GM21576 (cell line): ENCODE results near the gene RAB6A.
"Not testable (repeated sequence)": the region's sequence is repeated elsewhere in the genome, so short reads cannot be mapped to it uniquely, and the experiment has no call there.

Experiments
- ATAC-seq: cut with Tn5 transposase; IDR thresholded peaks from one replicate; pipeline ENCODE4 v1.9.1; 2021; ENCODE audit warnings: mild to moderate bottlenecking, moderate library complexity; ENCODE audit not compliant: unreplicated experiment

Gene RAB6A

DNA sequence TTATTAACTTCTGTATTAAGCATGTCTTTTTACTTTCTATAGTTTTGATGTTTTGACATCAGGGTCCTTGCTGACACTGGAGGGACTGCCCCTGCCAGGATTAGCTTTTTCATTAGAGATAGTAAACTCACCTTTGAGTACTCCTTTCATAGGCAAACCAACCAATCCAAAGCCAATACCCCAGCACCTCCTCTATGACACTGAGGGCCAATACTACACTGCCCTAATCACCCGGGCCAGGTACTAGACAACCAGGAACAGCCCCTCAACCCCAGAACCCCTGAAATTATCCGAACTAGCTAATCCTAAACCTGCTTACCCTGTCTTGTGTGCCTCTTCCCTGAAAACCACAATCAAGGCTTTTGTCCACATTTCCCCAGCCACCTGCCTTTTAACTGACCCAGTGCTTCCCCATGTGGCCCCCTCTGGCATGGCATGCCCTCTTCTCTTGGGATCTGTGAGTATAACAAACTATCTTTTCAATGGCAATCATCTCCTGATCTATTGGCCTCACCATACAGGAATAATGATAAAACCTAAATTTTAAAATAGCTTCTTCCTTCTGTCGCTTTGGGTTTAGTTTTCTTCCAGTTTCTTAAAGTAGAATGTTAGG lies 31.2 kb downstream of the RAB6A start:
- ATAC-seq = no peak

DNA sequence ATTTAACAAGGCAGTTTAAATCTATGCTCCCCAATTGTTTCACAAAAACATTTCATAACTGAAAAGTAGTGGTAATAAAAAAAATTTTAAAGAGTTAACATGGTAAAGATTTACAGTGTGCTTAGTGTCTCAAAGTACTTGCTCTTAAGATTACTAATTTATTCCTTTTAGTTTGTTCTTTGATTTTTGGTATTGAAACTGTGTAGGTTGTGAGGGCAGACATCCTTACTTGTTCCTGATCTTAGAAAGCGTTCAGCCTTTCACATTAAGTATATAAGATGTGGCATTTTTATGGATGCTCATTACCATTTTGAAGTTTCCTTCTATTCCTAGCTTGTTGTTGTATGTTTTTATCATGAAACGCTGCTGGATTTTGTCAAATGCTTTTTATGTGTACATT lies 32.9 kb downstream of the RAB6A start:
- no peak for ATAC-seq

DNA sequence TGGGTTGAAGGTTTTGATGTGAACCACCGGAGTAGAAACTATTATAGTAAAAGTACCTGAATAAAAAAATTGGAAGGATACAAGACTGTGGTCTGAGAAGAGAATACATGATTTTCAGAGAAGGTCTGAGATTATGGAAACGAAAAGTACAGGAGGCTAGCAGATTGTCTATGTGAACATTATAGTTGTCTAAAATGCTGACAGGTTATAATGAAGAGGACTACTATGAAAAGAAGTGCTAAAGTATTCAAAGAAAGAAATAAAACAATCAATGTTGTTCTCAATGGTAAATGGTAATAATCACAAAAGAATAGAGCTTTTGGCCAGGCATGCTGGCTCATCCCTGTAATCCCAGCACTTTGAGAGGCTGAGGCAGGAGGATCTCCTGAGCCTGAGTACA lies 34.0 kb downstream of the RAB6A start:
- no peak for ATAC-seq

DNA sequence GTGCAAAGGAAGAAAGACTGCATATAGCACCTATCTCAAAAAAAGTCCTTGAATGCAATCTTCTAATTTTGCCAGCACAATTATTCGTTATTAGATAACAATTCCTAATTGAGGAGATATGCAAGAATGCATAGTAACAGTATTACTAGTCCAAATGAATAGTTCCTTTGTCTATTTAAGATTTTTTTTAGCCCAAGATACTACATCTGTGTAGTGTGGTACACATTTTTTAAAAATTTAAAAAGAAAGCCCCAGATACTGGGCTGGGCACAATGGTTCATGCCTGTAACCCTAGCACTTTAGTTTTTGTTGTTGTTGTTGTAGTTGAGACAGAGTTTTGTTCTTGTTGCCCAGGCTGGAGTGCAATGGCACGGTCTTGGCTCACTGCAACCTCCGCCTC lies 43.7 kb downstream of the RAB6A start:
- ATAC-seq = no peak

DNA sequence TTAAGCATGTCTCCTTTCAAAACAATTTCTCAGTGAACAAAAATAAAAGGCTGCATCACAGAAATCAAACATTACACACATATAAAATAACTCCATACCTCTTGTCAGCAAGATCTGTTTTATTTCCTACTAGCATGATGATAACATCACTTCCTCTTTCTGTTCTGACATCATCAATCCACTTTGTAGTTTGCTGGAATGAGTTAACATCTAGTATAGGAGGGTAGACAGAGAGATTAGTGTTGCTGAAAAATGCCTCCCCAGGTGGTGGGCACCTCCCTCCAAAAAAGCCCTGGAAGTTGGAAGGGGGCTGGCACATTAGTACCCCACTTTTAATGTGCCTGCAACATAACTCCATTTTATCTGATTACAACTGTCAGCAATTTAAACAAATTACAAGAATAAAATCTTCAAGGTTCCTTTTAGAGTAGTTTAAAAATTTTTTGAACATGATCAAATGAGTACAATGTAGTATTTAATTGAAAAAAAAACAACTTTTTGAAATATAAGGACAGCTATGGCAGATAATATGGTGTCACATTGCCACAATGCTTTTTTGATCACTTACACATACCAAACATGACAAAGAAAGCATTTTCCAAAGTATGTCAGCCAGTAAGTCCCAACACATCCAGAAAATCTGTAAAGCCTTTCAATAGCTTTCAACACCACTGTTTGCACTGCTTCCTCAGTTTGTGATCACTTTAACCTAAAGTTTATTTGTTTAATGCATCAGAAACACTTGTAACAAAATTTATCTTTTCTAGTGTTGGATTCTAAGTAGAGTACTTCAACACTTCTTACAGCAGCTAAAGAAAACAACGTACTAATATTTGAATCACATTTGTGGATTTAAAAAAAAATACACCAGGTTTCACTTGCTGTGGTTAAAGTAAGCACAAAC lies 44.5 kb downstream of the RAB6A start:
- no peak for ATAC-seq

DNA sequence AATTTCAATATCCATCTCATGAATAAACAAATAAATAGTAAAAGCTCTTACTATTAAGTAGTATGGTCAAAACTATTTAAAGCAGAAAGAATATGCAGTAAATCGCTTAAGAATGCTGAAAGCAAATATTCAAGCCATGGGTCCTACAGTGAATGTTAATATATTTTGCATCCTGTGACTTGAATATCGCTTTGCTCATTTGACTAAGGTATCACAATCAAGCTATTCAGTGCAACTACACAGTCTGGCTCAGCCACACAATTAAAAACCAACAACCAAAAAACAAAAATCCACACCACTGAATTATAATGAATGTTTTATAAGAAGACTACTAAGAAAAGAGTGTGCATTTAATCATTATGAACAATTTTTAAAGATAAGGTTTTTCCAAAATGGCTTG lies 45.3 kb downstream of the RAB6A start:
- ATAC-seq = no peak

DNA sequence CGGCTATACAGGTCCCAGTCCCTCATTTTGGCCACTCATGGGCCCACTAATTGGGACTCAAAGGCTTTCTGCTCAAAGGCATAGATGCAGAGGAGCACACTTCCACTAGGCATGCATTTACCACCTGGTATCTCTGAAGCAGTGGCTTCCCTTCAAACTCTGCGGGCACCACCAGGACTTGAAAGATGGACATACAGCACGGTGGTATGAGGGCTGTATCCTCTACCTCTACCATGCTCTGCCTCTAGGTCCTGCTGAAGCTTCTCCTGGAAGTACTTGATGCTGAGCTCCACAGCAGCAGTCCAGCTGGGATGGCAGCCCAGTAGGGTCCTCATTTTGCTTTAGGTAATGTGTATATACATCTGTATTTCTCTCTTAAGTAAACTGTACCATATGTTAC lies 49.9 kb downstream of the RAB6A start:
- no peak for ATAC-seq

DNA sequence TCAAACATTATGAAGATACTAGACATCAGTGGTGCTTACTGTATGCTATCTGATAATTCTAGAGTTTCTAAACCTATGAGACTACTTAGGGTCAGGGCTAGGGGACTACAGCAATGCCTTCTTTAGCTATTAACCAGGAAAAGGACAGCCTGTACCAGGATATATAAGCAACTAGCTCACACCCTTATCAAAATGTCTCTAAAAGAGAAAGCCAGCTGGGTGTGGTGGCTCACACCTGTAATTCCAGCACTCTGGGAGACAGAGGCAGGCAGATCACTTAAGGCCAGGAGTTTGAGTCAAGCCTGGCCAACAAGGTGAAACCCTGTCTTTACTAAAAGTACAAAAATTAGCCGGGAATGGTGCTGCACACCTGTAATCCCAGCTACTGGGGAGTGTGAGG lies 55.8 kb downstream of the RAB6A start:
- ATAC-seq = no peak

DNA sequence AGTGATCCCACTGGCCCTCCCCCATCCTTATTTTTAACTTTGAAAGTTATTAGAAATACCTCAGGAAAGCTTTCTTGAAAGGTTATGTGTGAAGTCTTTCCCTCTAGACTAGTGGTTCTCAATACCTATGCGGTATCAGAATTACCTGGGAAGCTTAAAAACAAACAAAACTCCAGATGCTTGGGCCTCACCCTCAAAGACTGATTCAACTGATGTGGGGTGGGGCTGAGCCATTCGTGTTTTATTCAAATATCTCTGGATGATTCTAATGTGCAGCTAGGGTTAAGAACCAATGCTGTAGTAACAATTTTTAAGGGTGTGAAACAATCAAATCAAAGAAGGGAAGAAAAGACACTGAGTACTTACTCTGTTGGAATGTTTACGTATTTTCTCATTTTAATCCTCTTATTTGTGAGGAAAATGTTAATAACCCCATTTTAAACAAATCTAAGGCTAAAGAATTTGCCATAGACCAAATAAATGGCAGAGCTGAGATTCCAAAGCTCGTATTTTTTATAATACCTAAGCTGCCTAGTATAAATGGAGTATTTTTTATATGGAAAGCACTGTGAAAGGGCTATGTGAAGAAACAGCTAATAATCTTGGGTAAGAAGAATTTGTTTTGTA lies 66.9 kb downstream of the RAB6A start:
- no peak for ATAC-seq

DNA sequence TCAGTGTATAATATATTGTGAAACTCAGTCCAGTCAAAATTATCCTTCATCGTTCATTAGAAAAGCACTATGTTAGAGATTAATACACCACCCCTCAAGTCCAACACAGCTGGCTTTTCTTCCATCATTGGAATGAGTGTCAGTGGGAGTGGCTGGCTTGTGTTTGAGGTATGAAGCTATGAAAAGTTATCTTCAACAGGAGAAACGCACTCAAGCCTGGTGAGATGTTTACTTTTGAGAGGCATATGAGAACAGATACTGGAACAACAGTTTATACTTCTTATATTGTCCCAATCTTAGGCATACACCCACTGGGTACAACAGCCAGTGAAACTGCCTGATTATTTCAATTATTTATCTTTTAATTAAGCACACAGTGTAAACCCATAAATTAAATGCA lies 80.2 kb downstream of the RAB6A start:
- no peak for ATAC-seq

DNA sequence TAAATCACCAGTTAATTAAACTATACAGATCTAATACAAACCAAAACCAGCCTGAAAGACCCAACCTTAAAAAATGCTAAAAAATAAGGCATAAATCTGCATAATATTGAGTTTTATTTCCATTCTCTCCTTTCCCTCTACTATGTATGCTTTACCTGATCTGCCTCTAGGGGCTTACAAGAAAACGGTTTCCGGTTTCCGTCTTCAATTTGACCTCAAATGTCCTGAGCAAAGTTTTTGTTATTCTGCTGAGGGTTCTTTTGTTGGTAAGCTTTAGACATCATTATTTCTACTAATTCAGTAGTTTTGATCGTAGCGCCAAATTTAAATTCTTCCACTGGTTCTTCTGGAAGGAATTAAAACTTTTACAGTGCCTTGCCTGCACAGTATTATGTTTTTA lies 84.3 kb downstream of the RAB6A start:
- ATAC-seq = not testable (repeated sequence)

DNA sequence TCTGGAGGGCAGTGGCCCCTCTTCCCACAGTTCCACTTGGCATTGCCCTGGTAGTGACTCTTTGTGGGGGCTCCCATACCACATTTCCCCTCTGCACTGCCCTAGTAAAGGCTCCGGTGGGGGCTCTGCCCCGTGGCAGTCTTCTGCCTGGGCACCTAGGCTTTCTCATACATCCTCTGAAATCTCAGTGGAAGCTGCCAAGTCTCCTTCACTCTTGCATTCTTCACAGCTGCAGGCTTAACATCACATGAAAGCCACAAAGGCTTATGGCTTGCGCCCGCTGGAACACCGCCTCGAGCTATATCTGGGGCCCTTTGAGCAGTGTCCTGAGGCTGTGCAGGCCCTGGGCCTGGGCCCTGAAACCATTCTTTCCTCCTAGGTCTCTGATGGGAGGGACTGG lies 89.2 kb downstream of the RAB6A start:
- ATAC-seq = no peak

DNA sequence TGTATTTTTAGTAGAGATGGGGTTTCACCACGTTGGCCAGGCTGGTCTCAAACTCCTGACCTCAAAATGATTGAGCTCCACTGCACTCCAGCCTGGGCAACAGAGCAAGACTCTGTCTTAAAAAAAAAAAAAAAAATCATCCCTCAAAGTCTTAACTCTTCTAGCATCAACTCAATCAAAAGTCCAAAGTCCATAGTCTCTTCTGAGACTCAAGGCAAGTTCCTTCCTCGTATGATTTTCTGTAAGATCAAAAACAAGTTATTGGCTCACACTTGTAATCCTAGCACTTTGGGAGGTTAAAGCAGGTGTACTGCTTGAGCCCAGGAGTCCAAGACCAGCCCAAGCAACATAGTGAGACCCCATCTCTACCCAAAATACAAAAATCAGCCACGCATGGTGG lies 90.1 kb downstream of the RAB6A start:
- ATAC-seq = no peak

DNA sequence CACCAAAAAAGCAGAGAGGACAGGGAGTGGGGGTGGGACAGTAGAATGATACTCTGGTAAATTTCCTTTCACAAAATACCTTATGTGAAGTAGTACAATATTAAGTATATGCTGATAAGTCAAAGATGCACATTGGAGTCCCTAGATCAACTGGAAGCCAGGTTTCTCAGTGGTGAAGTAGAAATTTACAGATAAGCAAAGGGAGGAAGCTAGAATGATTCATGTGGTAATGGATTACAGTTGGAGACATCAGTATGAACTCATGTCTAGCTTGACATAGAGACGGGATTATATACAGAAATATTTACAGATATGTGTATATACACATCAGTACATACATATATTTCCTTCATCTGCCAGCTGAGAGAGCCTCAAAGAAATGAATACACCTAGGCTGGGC lies 93.0 kb downstream of the RAB6A start:
- ATAC-seq = no peak

DNA sequence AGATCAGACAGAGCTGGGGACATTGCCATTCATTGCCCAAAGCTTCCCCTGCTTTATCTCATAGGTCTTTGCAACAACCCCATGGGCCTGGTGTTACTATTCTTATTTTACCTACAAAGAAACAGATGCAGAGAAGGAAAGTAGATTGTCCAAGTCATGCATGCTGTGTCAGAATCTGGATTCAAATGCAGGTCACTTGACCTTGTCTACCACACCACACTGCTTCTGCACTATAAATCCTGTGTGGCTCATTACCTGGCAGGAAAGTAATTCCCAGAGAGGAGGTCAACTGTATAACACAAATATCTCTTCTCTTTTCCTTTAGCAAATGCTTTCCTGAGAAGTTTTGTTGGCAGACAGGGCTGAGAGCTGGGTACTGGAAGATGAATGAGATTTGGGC lies 96.0 kb downstream of the RAB6A start:
- ATAC-seq = no peak

DNA sequence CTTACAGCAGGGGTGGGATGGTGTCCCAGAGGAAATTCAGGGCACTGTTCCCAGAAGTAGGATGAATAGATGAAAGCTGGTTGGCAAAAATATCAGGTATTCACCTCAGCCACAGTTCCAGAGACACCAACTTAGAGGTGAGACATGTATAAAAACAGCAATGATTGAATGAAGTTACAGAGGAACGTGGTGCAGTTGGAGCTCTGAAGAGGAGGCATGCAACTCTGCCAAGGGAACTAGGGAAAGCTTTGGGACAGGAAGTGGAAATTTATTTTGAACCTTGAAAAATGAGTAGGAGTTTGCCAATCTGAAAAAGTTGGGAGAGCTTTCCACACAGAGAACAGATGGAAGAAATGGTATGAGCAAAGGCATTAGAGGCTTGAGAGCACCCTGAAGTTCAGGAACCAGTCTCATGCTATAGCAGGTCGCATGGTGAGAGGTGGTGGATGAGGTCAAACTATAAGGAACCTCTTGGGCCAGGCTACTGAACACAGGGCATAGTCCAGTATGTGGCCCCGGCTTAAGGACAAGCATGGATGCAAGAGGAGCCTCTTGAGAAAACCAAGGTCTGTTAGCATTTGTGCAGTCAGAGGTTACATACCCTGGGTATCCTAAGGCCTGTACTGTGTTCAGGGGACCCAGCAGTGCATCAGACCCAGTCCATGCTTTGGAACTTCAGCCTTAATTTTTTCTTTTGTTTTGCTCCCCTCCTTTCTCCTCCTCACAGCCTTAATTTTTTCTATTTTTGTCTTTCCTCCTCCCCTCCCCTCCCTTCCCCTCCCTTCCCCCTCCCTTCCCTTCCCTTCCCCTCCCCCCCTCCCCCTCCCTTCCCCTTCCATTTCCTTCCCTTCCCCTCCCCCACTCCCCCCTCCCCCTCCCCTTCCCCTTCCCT lies 97.0 kb downstream of the RAB6A start:
- ATAC-seq = no peak

DNA sequence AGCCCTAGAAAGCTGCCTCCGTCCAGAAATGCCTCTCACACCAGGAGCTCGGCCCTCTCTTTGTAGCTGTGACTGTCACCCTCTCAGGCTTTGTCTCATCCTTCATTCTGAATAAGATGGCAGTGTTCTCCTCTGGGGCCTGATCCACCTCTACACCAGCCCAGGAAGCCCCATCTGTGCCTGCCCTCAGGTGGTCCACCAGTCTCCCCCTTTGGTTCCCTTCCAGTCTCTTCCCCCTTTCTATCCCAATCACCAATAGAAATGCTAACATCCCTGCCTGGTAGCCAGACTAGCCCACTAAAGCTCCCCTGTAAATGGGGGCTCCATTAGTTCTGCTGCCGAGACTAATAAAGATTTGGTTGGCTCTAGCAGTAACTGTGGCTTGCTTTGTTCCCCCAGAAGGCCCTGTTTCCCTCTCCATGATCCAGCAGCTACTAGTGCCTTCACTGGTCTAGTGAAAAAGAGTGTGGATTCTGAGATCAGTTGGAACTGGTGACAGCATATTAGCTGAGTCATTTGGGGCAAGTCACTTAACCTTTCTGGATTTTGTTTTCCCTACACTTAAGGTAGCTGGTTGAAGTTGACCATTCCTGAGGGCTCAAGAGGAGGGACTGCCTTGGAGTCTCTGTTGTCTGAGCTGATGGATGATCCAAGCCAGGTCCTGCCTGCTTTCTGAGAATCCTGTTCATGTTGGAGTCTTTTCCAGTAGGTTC lies 98.3 kb downstream of the RAB6A start:
- no peak for ATAC-seq

DNA sequence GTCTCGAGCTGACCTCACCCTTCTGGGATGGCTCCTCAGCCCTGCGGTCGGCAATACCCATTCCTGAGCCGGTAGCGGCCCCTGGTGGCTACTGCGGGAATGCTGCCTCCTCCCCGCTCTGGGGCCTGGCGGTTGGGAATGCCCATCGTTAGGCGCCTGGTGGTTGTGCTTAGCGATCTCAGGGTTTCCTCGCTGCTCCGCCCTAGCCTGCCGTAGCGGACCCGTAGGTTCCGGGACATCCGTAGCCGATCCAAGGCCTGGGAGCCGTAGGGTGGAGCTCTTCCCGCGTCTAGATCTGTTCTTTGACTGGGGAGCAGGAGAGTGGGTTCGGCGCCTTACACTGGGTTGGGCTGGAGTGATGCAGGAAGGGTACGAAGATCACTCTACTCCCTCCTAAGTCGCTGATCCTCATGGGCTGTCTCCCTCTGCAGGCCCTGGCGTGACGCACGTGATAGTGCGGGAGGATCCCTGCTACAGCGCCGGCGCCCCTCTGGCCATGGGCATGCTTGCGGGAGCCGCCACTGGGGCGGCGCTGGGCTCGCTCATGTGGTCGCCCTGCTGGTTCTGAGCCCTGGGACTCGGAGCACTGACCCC lies 99.7 kb downstream of the RAB6A start:
- ATAC-seq = no peak

DNA sequence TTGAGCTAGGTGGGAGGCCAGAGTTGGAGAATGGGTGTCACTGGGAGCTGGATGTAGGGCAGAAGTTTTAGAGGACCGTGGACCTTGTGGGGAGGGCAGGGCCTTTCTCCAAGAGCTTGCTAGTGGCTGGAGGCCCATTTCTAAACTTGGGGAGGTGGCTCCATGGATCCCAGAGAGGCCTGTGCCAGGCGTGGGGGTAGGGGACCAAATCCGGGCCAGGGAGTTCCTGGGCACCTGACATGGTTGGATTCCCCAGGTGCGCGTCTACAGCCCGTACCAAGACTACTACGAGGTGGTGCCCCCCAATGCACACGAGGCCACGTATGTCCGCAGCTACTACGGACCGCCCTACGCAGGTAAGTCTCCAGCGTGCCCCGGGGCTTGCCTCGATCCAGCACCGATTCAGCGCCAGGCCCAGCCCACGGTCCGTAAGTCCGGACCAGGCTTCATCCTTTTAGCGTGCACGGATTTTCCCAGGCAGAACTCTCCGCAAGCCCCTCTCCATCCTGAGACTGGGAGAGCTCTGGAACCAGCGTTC lies 100.3 kb downstream of the RAB6A start:
- ATAC-seq = no peak

DNA sequence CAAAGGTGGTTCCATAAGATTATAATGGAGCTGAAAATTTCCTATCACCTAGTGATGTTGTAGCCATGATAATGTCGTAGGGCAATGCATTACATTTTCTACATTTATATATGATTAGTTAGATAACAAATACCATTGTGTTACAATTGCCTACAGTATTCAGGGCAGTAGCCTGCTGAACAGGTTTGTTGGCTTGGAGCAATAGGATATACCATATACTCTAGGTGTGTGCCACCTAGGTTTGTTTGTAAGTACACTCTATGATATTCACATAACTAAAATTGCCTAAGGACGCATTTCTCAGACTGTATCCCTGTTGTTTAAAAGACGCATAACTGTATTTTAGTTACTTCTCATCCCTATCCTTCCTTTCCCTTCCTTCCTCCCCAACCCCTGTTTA lies 100.9 kb downstream of the RAB6A start:
- no peak for ATAC-seq
